T-cell (primary cell): ENCODE measurements around the gene NAP1L1. TPM values are rescaled to one million over a fixed set of nuclear protein-coding genes. Genes with fewer than 3 reads are reported as not detected.

Source experiments
- ATAC-seq, 4 experiments: fragments of 200-7000 bp in 3 of 4; fragments of 150-1000 bp in 1 of 4; cut with Tn5 transposase; replicated peaks in 1 of 4; 1 replicate in 3 of 4; 2 replicates in 1 of 4; pipeline ENCODE4 v1.10.0; 2021; ENCODE audit warnings: moderate library complexity in 3 of 4, mild to moderate bottlenecking in 2 of 4, moderate number of reproducible peaks in 1 of 4
- CTCF ChIA-PET, 2 donors: fragments of 300-600 bp; sonication (Branson Sonifier 250); formaldehyde crosslinking; loops; one replicate each; lab custom pipeline; 2022; ENCODE audit warnings: antibody characterized with exemption in 2 of 2; lab: Charles Lee
- POLR2A ChIA-PET, 2 donors: fragments of 300-600 bp; sonication (Branson Sonifier 250); formaldehyde crosslinking; loops; one replicate each; lab custom pipeline; 2022; ENCODE audit warnings: antibody characterized with exemption in 2 of 2; lab: Charles Lee
- DNase-seq, 35 experiments: peaks; one replicate each; pipeline versions ENCODE4 v3.0.0 to v3.0.0-alpha.2; 2013 to 2023
- H3K27ac ChIP-seq: one replicate; pipeline ENCODE4 v1.5.1; 2013; ENCODE audit warnings: low read length
- H3K27me3 ChIP-seq, 2 experiments: replicated peaks in 1 of 2; 1 replicate in 1 of 2; 2 replicates in 1 of 2; pipeline versions ENCODE4 v1.6.1 to v1.7.0; 2013; ENCODE audit warnings: low read length in 1 of 2, mixed read lengths in 1 of 2; ENCODE audit not compliant: control insufficient read depth in 2 of 2, insufficient read depth in 2 of 2; ENCODE audit errors: extremely low read depth in 1 of 2
- H3K36me3 ChIP-seq, 2 donors: 1 replicate in 1 of 2; 2 replicates in 1 of 2; pipeline versions ENCODE4 v1.6.1 to v1.7.0; 2013; ENCODE audit warnings: low read length in 1 of 2; ENCODE audit not compliant: control insufficient read depth in 2 of 2, insufficient read depth in 1 of 2; ENCODE audit errors: extremely low read depth in 1 of 2
- H3K4me1 ChIP-seq, 2 experiments: 1 replicate in 1 of 2; 2 replicates in 1 of 2; pipeline versions ENCODE4 v1.6.1 to v1.7.0; 2013; ENCODE audit warnings: low read length in 2 of 2, mixed read lengths in 1 of 2; ENCODE audit not compliant: insufficient read depth in 2 of 2, control insufficient read depth in 1 of 2; ENCODE audit errors: extremely low read depth in 1 of 2
- H3K4me3 ChIP-seq, 2 donors: 1 replicate in 1 of 2; 2 replicates in 1 of 2; pipeline versions ENCODE4 v1.5.1 to v1.7.0; 2013; ENCODE audit warnings: mild to moderate bottlenecking in 2 of 2, low read length in 1 of 2, moderate library complexity in 1 of 2; ENCODE audit not compliant: control insufficient read depth in 1 of 2; ENCODE audit errors: extremely low read depth in 1 of 2
- H3K9me3 ChIP-seq: 2 replicates; pipeline ENCODE4 v1.7.0; 2013
- H3K27ac Mint-ChIP-seq, 2 donors: one replicate each; pipeline ENCODE4 v1.8.0; 2020 to 2021; ENCODE audit warnings: mild to moderate bottlenecking in 2 of 2, mixed read lengths in 2 of 2
- H3K27me3 Mint-ChIP-seq, 2 donors: one replicate each; pipeline ENCODE4 v1.8.0; 2021 to 2022; ENCODE audit warnings: mixed read lengths in 2 of 2
- H3K36me3 Mint-ChIP-seq: one replicate; pipeline ENCODE4 v1.8.0; 2021; ENCODE audit warnings: mixed read lengths
- H3K4me1 Mint-ChIP-seq, 3 donors: one replicate each; pipeline ENCODE4 v1.8.0; 2020 to 2022; ENCODE audit warnings: mixed read lengths in 3 of 3, mild to moderate bottlenecking in 1 of 3
- H3K4me3 Mint-ChIP-seq, 3 donors: one replicate each; pipeline ENCODE4 v1.8.0; 2020 to 2022; ENCODE audit warnings: mild to moderate bottlenecking in 3 of 3, mixed read lengths in 3 of 3, moderate library complexity in 3 of 3
- H3K9me3 Mint-ChIP-seq, 3 donors: one replicate each; pipeline ENCODE4 v1.8.0; 2020 to 2022; ENCODE audit warnings: mixed read lengths in 3 of 3
- WGBS: methylation state at CpG from one replicate; pipeline ENCODE4 v1.1.5; 2013; ENCODE audit warnings: missing lambda C conversion rate; ENCODE audit not compliant: insufficient coverage; 5-methylcytosine and 5-hydroxymethylcytosine counted together
- total RNA-seq, 35 experiments: library from RNA in 6 of 35; stranded (reverse) in 6 of 35; fragments of 120-200 nt in 1 of 35; gene quantifications; one replicate each; pipeline versions ENCODE4 v1.2.1 to v1.2.4 and lab custom pipeline; 2013 to 2026

Gene NAP1L1, protein sequence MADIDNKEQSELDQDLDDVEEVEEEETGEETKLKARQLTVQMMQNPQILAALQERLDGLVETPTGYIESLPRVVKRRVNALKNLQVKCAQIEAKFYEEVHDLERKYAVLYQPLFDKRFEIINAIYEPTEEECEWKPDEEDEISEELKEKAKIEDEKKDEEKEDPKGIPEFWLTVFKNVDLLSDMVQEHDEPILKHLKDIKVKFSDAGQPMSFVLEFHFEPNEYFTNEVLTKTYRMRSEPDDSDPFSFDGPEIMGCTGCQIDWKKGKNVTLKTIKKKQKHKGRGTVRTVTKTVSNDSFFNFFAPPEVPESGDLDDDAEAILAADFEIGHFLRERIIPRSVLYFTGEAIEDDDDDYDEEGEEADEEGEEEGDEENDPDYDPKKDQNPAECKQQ
- total RNA-seq (100 to 1,000 TPM; 523 to 643 (median 591) TPM), total RNA-seq (lab: John Stamatoyannopoulos, UW) (530 to 1,370 (median 759) reads per million in 29 experiments)
- total RNA-seq (2013), result 417 TPM

DNA sequence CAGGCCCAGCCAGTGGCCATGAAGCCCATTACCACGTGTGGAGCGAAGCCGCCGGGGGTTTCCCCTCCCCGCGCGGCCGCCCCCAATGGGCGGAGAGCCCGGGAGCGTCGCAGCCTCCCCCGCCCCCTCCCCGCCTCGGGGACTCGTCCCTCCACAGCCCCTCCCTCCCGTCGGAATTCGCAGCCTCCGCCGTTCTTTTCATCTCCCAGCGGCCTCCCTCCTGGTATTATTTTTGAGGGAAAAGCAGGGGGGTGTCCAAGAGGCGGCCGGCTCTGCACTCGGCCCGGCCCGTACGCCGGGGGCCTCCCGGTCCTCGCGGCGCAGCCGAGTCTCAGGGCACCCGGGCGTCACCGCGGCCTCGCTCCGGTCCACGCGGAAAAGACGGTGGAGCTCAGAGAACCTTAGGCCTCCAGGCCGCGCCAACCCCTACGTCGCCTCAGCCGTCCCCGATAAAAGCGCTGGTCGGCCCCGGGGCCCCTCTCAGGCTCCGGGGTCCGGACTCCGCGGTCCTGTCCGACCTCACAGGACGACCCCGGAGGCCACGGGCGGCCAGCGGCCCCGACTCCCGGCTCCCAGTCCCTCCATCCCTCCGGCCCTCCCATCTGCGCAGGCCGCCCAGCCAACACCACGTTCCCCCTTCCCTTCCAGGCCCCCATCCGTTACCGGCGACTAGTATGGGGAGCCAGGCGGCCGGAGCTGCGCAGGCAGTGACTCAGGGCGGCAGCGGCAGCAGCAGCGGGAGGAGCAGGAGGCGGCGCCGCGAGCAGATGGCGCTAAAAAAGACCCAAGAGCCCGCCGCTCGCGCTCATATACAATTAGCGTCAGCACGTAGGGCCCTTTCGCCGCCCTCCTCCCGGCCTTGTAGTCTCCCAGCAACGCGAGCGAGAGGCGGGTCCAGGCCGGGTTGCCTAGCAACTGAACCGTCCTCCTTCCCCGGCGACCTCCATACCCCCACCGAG, at the start of gene NAP1L1:
Gene NAP1L1 (minus strand): TSS at position 782 of the 959 bp plus-strand sequence. CDS start 10,466 bp downstream, outside the sequence.
- peaks cover 13% of the 10 kb centered on the region for H3K36me3 Mint-ChIP-seq
- H3K4me3 Mint-ChIP-seq, result peak within 1 kb of the TSS; percentile 96 to 98 (median 97)
- Histone ChIP-seq H3K27ac (peak within 1 kb of the TSS; percentile 99), H3K36me3 (no peaks in the 10 kb centered on the region), H3K9me3 (no peaks in the 10 kb centered on the region), H3K27me3 (no peaks in the 10 kb centered on the region), H3K4me3 (peak within 1 kb of the TSS; percentile 77 to 83), H3K4me1 (peaks cover 15 to 18% of the 10 kb centered on the region in 2 experiments)
- DNase-seq, result peak; percentile 90 to 98 (median 96)
- H3K4me1 Mint-ChIP-seq, result peaks cover 55 to 64% (median 60%) of the 10 kb centered on the region in 3 donors
- WGBS, result under 1% methylated on average over 84 of the region's 100 CpGs
- no peaks in the 10 kb centered on the region for H3K27me3 Mint-ChIP-seq
- ChIA-PET CTCF (interaction anchor here in 1 of 2 donors (0.6 to 1.2 kb wide), 2 partner anchors 199 to 557 kb away, joined by 3 to 4 read pairs; no protein-coding TSS in a partner anchor), POLR2A (interaction anchor here (0.6 to 0.9 kb wide), 4 partner anchors 14 to 600 kb away, joined by 3 to 8 read pairs (median 4); no protein-coding TSS in a partner anchor)
- peak within 1 kb of the TSS; percentile 99 for H3K27ac Mint-ChIP-seq
- peak; percentile 83 to 90 (median 90) for ATAC-seq
- no peaks in the 10 kb centered on the region for H3K9me3 Mint-ChIP-seq

DNA sequence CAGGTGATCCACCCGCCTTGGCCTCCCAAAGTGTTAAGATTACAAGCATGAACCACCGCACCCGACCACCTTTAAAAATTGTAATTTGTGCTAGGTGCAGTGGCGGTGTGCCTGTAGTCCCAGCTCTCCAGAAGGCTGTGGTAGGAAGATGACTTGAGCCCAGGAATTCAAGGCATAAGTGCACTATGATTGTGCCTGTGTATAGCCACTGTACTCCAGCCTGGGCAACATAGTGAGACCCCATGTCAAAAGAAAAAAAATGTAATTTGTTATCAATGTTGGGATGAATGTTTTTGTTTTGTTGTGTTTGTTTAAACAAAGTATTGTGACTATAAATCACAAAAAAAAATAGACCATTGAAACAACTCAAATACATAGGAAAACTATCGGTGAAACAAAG, 43.1 kb upstream of the NAP1L1 start:
- Mint-ChIP-seq H3K4me3 (no peak overlapping the region), H3K36me3 (no peaks in the 10 kb centered on the region), H3K27me3 (peaks cover 1 to 8% of the 10 kb centered on the region in 2 donors), H3K9me3 (no peaks in the 10 kb centered on the region), H3K4me1 (no peaks in the 10 kb centered on the region), H3K27ac (no peak overlapping the region)
- Histone ChIP-seq H3K27ac (no peak overlapping the region), H3K27me3 (no peaks in the 10 kb centered on the region), H3K36me3 (no peaks in the 10 kb centered on the region), H3K9me3 (no peaks in the 10 kb centered on the region), H3K4me1 (no peaks in the 10 kb centered on the region), H3K4me3 (no peak overlapping the region)
- POLR2A ChIA-PET, result interaction anchor here in 1 of 2 donors (0.6 kb wide), 1 partner anchor 50 kb away, joined by 3 read pairs; no protein-coding TSS in a partner anchor
- CTCF ChIA-PET, result no interaction called here
- WGBS, result 100% methylated on average over 4 of the region's 5 CpGs
- ATAC-seq, result no peak
- no peak for DNase-seq

DNA sequence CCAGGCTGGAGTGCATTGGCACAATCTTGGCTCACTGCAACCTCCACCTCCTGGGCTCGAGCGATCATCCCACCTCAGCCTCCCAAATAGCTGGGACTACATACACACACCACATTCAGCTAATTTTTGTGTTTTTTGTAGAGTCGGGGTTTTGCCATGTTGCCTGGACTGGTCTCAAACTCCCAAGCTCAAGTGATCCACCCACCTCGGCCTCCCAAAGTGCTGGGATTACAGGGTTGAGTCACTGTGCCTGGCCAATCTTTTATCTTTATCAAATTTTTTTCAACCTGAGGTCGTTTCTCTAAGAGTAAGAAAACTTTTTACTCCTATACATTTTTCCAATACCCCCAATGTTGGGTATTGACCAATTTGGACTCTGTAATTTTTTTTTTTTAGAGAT, 40.0 kb upstream of the NAP1L1 start:
- Histone ChIP-seq H3K27ac (no peak overlapping the region), H3K36me3 (no peaks in the 10 kb centered on the region), H3K4me3 (no peak overlapping the region), H3K27me3 (no peaks in the 10 kb centered on the region), H3K4me1 (no peaks in the 10 kb centered on the region), H3K9me3 (no peaks in the 10 kb centered on the region)
- Mint-ChIP-seq H3K4me1 (no peaks in the 10 kb centered on the region), H3K9me3 (no peaks in the 10 kb centered on the region), H3K27ac (no peak overlapping the region), H3K4me3 (no peak overlapping the region), H3K36me3 (no peaks in the 10 kb centered on the region), H3K27me3 (no peaks in the 10 kb centered on the region)
- WGBS, result 80% methylated on average over 1 of the region's 5 CpGs
- CTCF ChIA-PET, result no interaction called here
- DNase-seq (no peak), ATAC-seq (no peak)
- POLR2A ChIA-PET, result interaction anchor here in 1 of 2 donors (0.6 kb wide), 1 partner anchor 11 kb away, joined by 7 read pairs; no protein-coding TSS in a partner anchor

DNA sequence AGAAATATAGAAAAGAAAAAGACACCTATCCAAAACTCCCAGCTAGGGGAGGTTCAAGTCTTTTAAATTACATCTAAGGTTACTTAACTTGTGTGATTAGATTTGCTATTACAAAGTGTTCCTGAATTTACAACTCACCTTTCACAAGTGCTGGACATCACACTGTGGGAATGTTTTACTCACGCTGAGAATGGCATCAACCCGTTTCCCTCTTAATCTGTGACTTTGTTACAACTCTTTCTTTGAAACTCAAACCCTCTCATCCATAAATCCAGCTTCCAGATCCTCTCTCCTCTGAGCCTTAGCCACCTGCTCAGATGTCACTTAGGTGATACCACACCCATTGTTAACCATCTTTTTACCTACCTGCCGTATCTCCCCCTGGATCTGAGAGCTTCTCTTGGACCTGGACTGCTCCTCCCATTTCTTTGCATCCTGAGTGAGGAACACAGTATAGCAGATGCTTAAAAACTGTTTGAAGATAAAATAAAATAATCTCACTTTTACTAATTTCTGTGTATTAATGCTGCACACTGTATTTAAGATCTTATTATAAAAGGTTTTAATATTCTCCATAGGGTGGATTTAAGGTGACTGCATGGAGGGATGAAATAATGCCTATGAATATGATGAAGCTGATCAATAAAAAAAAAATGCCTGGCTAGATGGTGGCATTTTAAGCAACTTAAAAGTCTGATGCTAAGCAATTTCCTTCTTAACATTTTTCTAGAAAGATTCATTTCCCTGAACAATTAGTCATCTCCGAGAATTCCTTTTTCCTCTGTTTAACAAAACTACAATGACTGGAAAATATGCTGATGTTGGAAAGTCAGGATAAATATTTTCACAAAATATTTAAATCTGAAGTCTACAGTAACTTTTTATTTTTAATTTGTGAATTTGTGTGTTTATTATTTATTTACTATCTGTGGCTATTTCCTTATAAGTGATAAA, 39.1 kb upstream of the NAP1L1 start:
- no peak overlapping the region for H3K27ac ChIP-seq
- Mint-ChIP-seq H3K27me3 (no peaks in the 10 kb centered on the region), H3K4me3 (no peak overlapping the region), H3K9me3 (no peaks in the 10 kb centered on the region), H3K36me3 (no peaks in the 10 kb centered on the region), H3K27ac (no peak overlapping the region), H3K4me1 (no peaks in the 10 kb centered on the region)
- WGBS, result no CpG with 5 or more reads among the region's 4 CpGs
- DNase-seq (no peak), ATAC-seq (no peak)
- no peaks in the 10 kb centered on the region for H3K9me3 ChIP-seq
- H3K27me3 ChIP-seq, result no peaks in the 10 kb centered on the region
- H3K4me3 ChIP-seq, result no peak overlapping the region
- POLR2A ChIA-PET, result no interaction called here
- H3K4me1 ChIP-seq, result no peaks in the 10 kb centered on the region
- CTCF ChIA-PET, result no interaction called here
- H3K36me3 ChIP-seq, result no peaks in the 10 kb centered on the region

DNA sequence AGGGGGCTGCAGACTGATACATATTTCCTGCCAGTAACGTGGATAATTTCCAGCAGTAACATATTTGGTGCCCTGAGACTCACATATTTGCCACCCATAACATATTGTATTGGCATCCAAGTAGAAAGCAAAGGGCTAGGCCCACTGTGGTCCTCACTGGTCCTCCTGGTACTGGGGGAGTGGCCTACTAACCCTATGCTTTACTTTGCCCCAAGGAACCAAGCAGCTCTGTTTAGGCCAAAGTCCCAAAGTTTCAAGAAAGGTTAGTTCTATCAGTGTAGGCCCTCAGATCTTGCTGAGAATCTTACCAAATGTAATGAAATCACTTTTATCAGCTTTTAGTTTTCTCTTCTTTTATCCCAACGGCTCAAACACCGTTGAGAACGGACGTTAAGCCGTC, 35.4 kb upstream of the NAP1L1 start:
- no peak overlapping the region for H3K27ac ChIP-seq
- no peaks in the 10 kb centered on the region for H3K9me3 Mint-ChIP-seq
- ATAC-seq (no peak), DNase-seq (no peak)
- no peaks in the 10 kb centered on the region for H3K4me1 ChIP-seq
- H3K4me1 Mint-ChIP-seq, result no peaks in the 10 kb centered on the region
- no peak overlapping the region for H3K27ac Mint-ChIP-seq
- H3K9me3 ChIP-seq, result no peaks in the 10 kb centered on the region
- H3K27me3 ChIP-seq, result no peaks in the 10 kb centered on the region
- no peaks in the 10 kb centered on the region for H3K36me3 Mint-ChIP-seq
- POLR2A ChIA-PET, result interaction anchor here in 1 of 2 donors (0.6 kb wide), 1 partner anchor 27 kb away, joined by 3 read pairs; no protein-coding TSS in a partner anchor
- no peaks in the 10 kb centered on the region for H3K27me3 Mint-ChIP-seq
- no peak overlapping the region for H3K4me3 ChIP-seq
- WGBS, result 82% methylated on average over 6 of the region's 6 CpGs
- H3K36me3 ChIP-seq, result no peaks in the 10 kb centered on the region
- no peak overlapping the region for H3K4me3 Mint-ChIP-seq
- CTCF ChIA-PET, result interaction anchor here in 1 of 2 donors (0.6 kb wide), 1 partner anchor 10 kb away, joined by 3 read pairs; no protein-coding TSS in a partner anchor
